ENCODE measurements around the gene ATG9A.

The ATG9A gene

DNA sequence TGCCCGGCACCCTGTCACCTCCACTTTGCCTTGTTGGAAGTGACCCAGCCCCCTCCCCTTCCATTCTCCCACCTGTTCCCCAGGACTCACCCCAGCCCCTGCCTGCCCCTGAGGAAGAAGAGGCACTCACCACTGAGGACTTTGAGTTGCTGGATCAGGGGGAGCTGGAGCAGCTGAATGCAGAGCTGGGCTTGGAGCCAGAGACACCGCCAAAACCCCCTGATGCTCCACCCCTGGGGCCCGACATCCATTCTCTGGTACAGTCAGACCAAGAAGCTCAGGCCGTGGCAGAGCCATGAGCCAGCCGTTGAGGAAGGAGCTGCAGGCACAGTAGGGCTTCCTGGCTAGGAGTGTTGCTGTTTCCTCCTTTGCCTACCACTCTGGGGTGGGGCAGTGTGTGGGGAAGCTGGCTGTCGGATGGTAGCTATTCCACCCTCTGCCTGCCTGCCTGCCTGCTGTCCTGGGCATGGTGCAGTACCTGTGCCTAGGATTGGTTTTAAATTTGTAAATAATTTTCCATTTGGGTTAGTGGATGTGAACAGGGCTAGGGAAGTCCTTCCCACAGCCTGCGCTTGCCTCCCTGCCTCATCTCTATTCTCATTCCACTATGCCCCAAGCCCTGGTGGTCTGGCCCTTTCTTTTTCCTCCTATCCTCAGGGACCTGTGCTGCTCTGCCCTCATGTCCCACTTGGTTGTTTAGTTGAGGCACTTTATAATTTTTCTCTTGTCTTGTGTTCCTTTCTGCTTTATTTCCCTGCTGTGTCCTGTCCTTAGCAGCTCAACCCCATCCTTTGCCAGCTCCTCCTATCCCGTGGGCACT, 46.9 kb downstream of the ATG9A start:
- no peak overlapping the region for H3K27ac ChIP-seq
- TF ChIP-seq, protein P1, sequence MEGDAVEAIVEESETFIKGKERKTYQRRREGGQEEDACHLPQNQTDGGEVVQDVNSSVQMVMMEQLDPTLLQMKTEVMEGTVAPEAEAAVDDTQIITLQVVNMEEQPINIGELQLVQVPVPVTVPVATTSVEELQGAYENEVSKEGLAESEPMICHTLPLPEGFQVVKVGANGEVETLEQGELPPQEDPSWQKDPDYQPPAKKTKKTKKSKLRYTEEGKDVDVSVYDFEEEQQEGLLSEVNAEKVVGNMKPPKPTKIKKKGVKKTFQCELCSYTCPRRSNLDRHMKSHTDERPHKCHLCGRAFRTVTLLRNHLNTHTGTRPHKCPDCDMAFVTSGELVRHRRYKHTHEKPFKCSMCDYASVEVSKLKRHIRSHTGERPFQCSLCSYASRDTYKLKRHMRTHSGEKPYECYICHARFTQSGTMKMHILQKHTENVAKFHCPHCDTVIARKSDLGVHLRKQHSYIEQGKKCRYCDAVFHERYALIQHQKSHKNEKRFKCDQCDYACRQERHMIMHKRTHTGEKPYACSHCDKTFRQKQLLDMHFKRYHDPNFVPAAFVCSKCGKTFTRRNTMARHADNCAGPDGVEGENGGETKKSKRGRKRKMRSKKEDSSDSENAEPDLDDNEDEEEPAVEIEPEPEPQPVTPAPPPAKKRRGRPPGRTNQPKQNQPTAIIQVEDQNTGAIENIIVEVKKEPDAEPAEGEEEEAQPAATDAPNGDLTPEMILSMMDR (IDR thresholded peaks at IDR 0.05), result no peak
- no peak for TF ChIP-seq ZFX (IDR thresholded peaks at IDR 0.05; ENCODE audit: borderline replicate concordance)

DNA sequence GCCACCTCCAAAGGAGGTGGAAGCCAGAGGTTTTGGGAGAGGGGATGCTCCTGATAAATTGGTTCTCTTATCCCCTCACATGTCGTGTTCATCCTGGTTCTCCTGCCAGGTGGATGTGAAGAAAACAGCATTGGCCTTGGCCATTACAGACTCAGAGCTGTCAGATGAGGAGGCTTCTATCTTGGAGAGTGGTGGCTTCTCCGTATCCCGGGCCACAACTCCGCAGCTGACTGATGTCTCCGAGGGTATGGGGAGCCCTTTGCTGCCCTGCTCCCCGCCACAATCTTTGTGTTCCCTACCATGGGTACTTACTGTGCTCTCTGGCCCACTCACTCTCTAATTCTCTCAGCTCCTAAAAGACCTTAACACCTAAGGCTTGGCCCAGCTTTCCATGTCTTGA, 47.9 kb downstream of the ATG9A start:
- TF ChIP-seq, protein P1 (IDR thresholded peaks at IDR 0.05), result no peak
- no peak for TF ChIP-seq ZFX (IDR thresholded peaks at IDR 0.05; ENCODE audit: borderline replicate concordance)
- H3K27ac ChIP-seq, result no peak overlapping the region

DNA sequence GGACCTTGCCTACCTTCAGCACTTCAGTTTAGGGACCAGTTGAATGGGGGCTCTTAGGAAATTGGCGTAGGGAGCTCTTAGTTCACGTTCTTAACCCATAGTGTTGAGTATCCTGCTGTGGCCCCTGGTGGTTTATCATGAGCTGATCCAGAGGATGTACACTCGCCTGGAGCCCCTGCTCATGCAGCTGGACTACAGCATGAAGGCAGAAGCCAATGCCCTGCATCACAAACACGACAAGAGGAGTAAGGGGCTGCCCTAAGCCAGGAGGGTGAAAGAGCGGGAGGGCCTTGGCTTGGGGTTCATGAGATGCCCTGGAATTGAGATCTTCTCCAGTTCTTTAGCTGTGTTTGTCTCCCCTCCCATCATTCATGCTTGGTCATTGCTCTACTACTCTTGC, 48.5 kb downstream of the ATG9A start:
- TF ChIP-seq ZFX (IDR thresholded peaks at IDR 0.05; ENCODE audit: borderline replicate concordance), result no peak
- TF ChIP-seq, protein P1 (IDR thresholded peaks at IDR 0.05), result no peak
- no peak overlapping the region for H3K27ac ChIP-seq

DNA sequence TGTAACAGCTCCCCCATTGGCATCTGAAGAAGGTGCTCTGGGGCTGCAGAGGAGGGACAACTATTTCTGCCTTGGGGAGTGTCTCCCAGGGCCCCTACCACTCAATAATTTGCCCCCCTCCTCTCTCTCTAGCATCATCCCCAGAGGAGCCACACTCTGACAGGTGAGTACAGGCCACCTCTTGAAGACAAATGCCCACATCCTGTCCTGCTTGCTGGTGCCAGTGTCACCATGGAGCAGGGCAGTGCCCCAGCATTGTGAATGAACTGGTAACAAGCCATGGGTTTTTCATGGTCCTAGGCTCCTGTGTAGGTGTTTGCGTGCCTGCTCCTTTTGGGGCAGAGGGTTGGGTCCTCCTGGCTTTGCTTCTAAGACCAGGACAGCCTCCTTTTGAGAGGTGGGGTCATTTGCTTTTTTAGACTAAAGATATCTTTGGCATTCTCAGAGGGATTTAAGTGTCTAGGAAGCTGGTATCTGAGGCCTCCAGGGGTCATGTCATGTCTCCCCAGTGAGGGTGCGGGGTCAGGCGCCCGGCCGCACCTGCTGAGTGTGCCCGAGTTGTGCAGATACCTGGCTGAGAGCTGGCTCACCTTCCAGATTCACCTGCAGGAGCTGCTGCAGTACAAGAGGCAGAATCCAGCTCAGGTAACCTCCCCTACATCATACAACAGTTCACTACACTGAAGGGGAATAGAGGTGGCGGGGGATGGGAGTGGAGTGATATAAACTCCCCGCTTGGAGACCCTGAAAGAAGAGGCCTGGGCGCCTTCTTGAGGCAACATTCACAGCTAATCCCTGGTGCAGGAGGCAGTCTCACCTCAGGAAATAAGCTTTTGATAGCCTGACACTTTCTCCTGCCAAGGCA, 49.6 kb downstream of the ATG9A start:
- no peak overlapping the region for H3K27ac ChIP-seq
- no peak for TF ChIP-seq ZFX (IDR thresholded peaks at IDR 0.05; ENCODE audit: borderline replicate concordance)
- TF ChIP-seq, protein P1 (IDR thresholded peaks at IDR 0.05), result no peak

DNA sequence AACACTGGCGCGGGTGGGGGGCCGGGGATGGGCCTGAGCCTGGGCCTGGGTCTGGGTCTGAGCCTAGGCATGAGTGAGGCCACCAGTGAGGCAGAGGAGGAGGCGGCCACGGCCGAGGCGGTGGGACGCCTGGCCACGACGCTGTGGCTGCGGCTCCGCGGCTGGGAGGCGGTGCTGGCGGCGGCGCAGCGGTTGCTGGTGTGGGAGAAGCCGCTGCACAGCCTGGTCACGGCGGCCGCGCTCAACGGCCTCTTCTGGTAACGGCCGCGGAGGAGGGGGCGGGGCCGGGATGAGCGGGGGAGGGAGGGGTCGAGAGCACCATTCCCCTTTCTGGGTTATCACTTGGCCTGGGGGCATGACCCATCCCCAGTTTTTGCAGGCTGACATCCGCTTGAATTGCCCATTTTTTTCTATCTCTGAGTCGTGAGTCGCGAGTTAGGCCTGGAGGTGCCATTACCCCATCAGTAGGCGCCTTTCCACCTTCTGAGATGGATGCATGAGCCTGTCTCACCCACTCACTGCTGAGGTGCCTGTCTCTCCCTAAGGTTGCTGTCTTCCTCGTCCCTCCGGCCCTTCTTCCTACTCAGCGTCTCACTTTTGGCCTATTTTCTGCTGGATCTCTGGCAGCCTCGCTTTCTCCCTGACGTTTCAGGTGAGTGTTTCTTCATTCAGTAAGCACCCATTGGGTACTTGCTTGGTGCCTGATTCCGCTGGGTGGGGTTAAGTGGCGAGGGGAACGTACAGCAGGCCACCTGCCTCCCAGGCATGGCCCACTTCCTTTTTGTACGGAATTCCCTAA, 50.9 kb downstream of the ATG9A start:
- H3K27ac ChIP-seq, result peak overlapping the region; percentile 98
- TF ChIP-seq, protein P1 (IDR thresholded peaks at IDR 0.05), result peak; percentile 34; the same call in 1 of the 2 replicates
- no peak for TF ChIP-seq ZFX (IDR thresholded peaks at IDR 0.05; ENCODE audit: borderline replicate concordance)

DNA sequence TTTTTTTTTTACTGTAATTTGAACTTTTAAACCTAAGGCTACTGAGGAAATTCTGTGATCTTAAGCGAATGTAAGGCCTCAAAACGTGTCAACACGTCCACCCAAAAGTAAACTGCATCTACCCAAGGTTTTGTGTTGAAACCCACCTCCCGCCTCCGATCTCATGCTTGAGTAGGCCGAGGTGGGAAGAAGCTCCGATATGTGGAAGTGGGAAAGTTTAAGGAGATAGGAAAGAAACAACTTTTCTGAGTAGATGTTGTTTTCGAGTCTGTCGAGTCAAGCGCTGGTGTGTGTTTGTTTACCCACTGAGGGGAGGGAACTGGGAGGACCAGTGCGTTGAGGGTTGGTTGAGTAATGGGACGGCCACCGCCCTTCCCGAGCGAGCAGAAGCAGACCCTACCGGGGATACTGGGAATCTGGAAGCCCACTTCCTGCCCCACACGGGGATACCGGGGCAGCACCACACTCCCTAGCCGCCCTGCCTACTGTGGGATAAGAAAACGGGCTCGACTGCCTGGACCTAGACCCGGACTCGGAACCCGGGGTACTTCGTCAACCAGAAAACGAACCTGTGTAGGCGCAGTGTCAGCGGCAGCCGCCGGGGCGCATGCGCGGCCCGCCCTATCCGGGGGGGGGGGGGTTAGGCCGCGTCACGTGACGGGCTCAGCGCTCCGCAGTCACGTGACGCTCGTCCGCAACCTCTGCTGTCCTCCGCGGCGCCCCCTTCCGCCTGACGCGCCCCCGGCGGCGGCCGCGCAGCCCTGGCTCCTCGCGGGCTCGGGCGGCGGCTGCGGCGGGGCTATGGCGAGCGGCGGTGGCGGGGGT, 51.7 kb downstream of the ATG9A start, which contains the start of gene RETREG2:
Gene RETREG2 (plus strand): TSS at position 724 of the 825 bp plus-strand sequence. CDS start 78 bp downstream, at position 802.
- H3K27ac ChIP-seq, result peak within 1 kb of the TSS; percentile 98
- TF ChIP-seq ZFX (IDR thresholded peaks at IDR 0.05; ENCODE audit: borderline replicate concordance), result no peak
- TF ChIP-seq, protein P1 (IDR thresholded peaks at IDR 0.05), result peak; percentile 70

Data from 22Rv1 (cell line).